Measurements from ENCODE around the gene EZR.

DNA sequence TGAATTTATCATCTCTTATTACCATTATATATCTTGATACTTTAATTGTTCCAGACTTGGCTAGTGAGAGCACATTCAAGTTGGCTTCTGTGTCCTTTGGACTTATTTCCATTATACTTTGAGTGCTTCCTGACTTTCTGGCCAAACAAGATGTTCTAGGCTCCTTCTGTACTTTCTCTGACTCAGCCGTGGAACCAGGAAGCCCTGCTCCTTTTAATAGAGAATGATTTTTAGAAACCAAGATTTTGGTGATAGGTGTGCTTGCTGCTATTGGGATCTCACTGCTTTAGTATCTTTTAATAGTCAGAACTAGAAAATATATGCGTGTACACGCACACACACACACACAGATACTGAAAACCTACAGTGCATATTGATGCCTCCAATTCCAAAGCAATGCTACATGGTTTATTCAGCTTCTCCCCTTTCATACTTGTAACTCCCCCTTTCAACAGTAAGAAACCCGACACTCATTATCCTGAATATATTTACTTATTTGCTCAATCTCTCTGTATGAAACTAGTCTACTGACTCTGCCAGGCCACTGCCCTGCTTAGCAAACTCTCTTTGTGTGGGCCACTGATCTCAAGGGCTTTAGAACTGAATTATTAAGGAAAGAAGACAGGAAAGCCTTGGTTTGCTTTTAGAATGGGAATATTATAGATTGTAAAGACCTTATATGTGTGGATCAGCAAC, 42.7 kb upstream of the EZR start:
- TF ChIP-seq POLR2A (IDR thresholded peaks at IDR 0.05) (no peak), EP300 (IDR thresholded peaks at IDR 0.05) (no peak)
- TF ChIP-seq, protein P1, sequence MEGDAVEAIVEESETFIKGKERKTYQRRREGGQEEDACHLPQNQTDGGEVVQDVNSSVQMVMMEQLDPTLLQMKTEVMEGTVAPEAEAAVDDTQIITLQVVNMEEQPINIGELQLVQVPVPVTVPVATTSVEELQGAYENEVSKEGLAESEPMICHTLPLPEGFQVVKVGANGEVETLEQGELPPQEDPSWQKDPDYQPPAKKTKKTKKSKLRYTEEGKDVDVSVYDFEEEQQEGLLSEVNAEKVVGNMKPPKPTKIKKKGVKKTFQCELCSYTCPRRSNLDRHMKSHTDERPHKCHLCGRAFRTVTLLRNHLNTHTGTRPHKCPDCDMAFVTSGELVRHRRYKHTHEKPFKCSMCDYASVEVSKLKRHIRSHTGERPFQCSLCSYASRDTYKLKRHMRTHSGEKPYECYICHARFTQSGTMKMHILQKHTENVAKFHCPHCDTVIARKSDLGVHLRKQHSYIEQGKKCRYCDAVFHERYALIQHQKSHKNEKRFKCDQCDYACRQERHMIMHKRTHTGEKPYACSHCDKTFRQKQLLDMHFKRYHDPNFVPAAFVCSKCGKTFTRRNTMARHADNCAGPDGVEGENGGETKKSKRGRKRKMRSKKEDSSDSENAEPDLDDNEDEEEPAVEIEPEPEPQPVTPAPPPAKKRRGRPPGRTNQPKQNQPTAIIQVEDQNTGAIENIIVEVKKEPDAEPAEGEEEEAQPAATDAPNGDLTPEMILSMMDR (IDR thresholded peaks at IDR 0.05) = no peak
